Glomerular visceral epithelial cell (primary cell): Measurements from ENCODE around the gene CCN2.
"Not testable (repeated sequence)": the region's sequence is repeated elsewhere in the genome, so short reads cannot be mapped to it uniquely, and the experiment has no call there.

Source experiments
- DNase-seq: peaks from one replicate; pipeline ENCODE4 v3.0.0-alpha.2; 2016; ENCODE audit errors: extremely low spot score

The CCN2 gene

GRCh38 chr6:131910956-131911355, 40.2 kb downstream of the CCN2 start:
- no peak for DNase-seq

GRCh38 chr6:131910219-131910589, 41.0 kb downstream of the CCN2 start:
- no peak for DNase-seq

- peak; percentile 73 for DNase-seq
Observed at GRCh38 chr6:131909408-131910218, 41.6 kb downstream of the CCN2 start.

GRCh38 chr6:131908787-131909186, 42.4 kb downstream of the CCN2 start:
- DNase-seq = not testable (repeated sequence)

GRCh38 chr6:131903734-131904133, 47.4 kb downstream of the CCN2 start:
- DNase-seq = not testable (repeated sequence)

- DNase-seq = not testable (repeated sequence)
Observed at GRCh38 chr6:131901326-131901873, 49.8 kb downstream of the CCN2 start.

GRCh38 chr6:131900231-131900630, 50.9 kb downstream of the CCN2 start:
- no peak for DNase-seq

- DNase-seq = no peak
Observed at GRCh38 chr6:131898718-131899117, 52.5 kb downstream of the CCN2 start.
